AG04449 (cell line): ENCODE results near the gene UNC5C.

ENCODE experiments used
- CTCF ChIA-PET: fragments of 350-600 bp; formaldehyde crosslinking; extraction: SDS; loops from one replicate; lab custom pipeline; 2021; ENCODE audit warnings: antibody characterized with exemption; lab: Yijun Ruan, JAX
- POLR2A ChIA-PET: fragments of 400-600, 350-600 bp; formaldehyde crosslinking; extraction: SDS; loops from one replicate; lab custom pipeline; 2020; ENCODE audit warnings: antibody characterized with exemption, inconsistent platforms; lab: Yijun Ruan, JAX
- DNase-seq: peaks from one replicate; pipeline ENCODE4 v3.0.0-alpha.2; 2010; ENCODE audit warnings: low read depth, low spot score
- H3K4me3 ChIP-seq: 2 replicates; pipeline ENCODE4 v1.5.1; 2011; ENCODE audit warnings: low read depth, mild to moderate bottlenecking, control low read depth, low read length
- CTCF ChIP-seq: IDR thresholded peaks from one replicate; pipeline ENCODE4 v1.5.1; 2011; ENCODE audit warnings: mild to moderate bottlenecking, moderate library complexity, low read length, control low read depth, inconsistent platforms; ENCODE audit not compliant: insufficient read depth; ENCODE audit errors: missing control alignments

UNC5C gene

GRCh38 chr4:95541889-95542607 is 6.7 kb downstream of the UNC5C start:
- POLR2A ChIA-PET: no interaction called here
- CTCF ChIA-PET: no interaction called here
- no peak for DNase-seq
- no peak for TF ChIP-seq CTCF
- H3K4me3 ChIP-seq: no peak overlapping the region

GRCh38 chr4:95541094-95541493 is 7.7 kb downstream of the UNC5C start:
- CTCF ChIA-PET: no interaction called here
- H3K4me3 ChIP-seq: no peak overlapping the region
- TF ChIP-seq CTCF: no peak
- no peak for DNase-seq
- POLR2A ChIA-PET: no interaction called here

GRCh38 chr4:95540227-95540626 is 8.5 kb downstream of the UNC5C start:
- no peak for DNase-seq
- CTCF ChIA-PET: no interaction called here
- POLR2A ChIA-PET: no interaction called here
- H3K4me3 ChIP-seq: no peak overlapping the region
- TF ChIP-seq CTCF: no peak

- CTCF ChIA-PET: no interaction called here
- TF ChIP-seq CTCF: no peak
- DNase-seq: no peak
- H3K4me3 ChIP-seq: no peak overlapping the region
- POLR2A ChIA-PET: no interaction called here
Measured at GRCh38 chr4:95539106-95539505, 9.7 kb downstream of the UNC5C start.

- no peak for TF ChIP-seq CTCF
- POLR2A ChIA-PET: no interaction called here
- DNase-seq: no peak
- CTCF ChIA-PET: no interaction called here
- no peak overlapping the region for H3K4me3 ChIP-seq
Measured at GRCh38 chr4:95537863-95538488, 10.8 kb downstream of the UNC5C start.

GRCh38 chr4:95537191-95537590 is 11.6 kb downstream of the UNC5C start:
- TF ChIP-seq CTCF: no peak
- H3K4me3 ChIP-seq: no peak overlapping the region
- ChIA-PET POLR2A (no interaction called here), CTCF (no interaction called here)
- no peak for DNase-seq
